GM21723 (cell line): ENCODE results near the gene TEX26.

Source experiments
- ATAC-seq: cut with Tn5 transposase; IDR thresholded peaks from one replicate; pipeline ENCODE4 v1.9.1; 2021; ENCODE audit warnings: mild to moderate bottlenecking, moderate library complexity; ENCODE audit not compliant: unreplicated experiment

TEX26 gene

GRCh38 chr13:31011193-31011860, 78.9 kb downstream of the TEX26 start:
- ATAC-seq, result no peak

- no peak for ATAC-seq
Measured at GRCh38 chr13:31011901-31012654, 79.6 kb downstream of the TEX26 start.

GRCh38 chr13:31012655-31013024, 80.2 kb downstream of the TEX26 start:
- no peak for ATAC-seq

- ATAC-seq, result no peak
Measured at GRCh38 chr13:31014456-31014855, 82.0 kb downstream of the TEX26 start.

- no peak for ATAC-seq
Measured at GRCh38 chr13:31015199-31015598, 82.7 kb downstream of the TEX26 start.

GRCh38 chr13:31016342-31017325, 84.2 kb downstream of the TEX26 start:
- no peak for ATAC-seq

GRCh38 chr13:31018511-31018910, 86.1 kb downstream of the TEX26 start:
- no peak for ATAC-seq

GRCh38 chr13:31020996-31021395, 88.5 kb downstream of the TEX26 start:
- no peak for ATAC-seq

- no peak for ATAC-seq
Measured at GRCh38 chr13:31022288-31022895, 89.9 kb downstream of the TEX26 start.

- ATAC-seq, result no peak
Measured at GRCh38 chr13:31022928-31023530, 90.6 kb downstream of the TEX26 start.
